GM19240 (cell line): ENCODE results near the gene DYNC1I1.

ENCODE experiments used
- DNase-seq: peaks from one replicate; pipeline ENCODE4 v3.0.0; 2011; ENCODE audit warnings: low spot score; ENCODE audit not compliant: insufficient read length

Gene DYNC1I1

GRCh38 chr7:95788884-95789283 lies 16.5 kb downstream of the DYNC1I1 start:
- DNase-seq: no peak

DNA sequence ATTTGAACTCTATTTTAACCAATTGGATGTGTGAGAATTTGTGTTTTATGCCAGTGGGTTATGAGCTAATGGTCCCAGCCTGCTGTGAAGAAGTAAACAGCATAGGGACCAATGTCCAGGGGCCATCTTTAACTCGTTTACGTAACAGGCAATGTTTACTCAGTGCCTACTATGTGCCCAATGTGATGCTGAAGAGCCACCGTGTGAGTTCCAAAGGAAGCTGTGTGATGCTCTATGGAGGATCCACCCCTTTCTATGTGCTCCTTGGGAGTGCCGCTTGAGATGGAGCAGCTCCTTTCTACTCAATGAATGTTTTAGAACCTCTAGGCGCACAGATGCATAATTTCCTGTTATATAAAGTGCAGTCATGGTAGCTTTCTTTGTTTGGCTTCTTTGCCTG lies 21.3 kb downstream of the DYNC1I1 start:
- DNase-seq: no peak

GRCh38 chr7:95794917-95795515 lies 22.7 kb downstream of the DYNC1I1 start:
- DNase-seq: no peak

DNA sequence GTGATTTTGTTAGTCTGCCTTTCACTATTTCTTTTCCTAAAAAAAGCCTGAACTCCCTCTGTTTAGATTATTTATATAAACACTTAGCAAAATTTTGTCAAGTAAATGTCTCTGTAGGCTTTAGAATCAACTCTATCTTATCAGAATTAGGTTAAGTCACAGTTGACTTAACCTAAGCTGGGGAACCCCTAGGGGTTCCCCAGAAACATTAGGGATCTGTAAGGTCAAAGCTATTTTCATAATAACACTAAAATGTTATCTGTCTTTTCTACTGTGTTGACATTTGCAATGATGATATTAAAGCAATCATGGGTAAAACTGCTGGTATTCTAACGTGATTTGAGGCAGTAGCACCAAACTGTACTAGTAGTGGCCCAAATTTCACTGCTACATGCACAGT lies 24.3 kb downstream of the DYNC1I1 start:
- no peak for DNase-seq

DNA sequence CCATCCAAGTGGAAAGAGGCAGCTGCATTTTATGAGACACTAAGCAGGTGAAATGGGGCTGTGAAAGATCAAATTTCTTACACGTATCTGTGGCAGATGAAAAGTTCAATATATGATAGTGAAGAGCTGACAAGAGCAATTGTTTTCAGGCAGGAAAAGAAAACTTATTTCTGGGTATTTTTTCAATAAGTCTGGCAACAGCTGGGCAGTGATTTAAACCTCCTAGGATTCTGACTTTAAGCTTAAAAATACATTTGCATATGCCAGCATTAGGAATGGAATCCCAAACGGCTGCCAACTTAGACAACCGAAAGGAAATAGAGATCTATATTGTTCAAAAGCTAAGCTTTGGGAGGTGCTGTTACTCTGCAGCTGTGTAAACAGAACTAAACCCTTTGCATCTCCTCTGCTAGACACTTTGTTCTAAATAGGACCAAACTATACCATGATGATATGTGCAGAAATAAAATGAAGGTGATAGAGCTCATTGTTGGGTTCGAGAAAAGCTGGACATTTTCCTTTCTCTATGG lies 26.1 kb downstream of the DYNC1I1 start:
- no peak for DNase-seq

DNA sequence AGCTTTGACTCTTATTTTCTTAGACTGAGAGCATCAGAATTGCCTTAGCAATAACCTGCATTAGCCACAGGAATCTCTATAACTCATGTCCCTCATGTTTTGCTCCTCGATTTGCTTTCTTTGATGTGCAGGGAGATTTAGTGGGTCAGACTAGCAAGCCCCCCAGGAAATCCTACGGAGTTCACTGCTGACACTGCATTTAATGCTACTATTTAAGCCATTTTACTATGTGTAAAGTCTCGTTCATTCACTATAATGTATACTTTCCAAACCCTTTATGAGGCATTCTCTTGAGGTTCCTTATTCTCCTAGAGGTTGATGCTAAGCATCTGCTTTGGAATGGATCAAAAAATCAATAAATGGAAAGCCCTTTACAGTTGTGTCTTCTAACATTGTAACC lies 28.4 kb downstream of the DYNC1I1 start:
- no peak for DNase-seq

- DNase-seq: no peak
Observed at GRCh38 chr7:95802270-95802669, 29.9 kb downstream of the DYNC1I1 start.

DNA sequence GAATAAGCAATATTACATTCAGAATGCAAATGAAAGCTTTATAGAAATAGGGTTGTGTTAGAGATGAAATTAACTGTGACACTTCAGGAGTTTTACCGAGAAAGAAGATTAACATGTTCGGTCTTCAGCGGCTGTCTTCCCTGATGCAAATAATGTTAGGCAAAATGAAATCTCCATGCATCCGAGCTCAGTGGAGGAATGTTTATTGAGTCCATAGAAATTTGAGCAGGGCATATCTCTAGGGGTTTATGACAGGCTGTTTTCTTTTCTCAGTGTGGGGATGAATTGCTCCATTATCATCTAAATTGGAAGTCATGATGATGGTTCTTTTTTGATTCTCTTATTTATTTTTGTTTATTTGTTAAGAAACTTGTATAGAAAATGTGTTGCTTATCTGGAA lies 31.7 kb downstream of the DYNC1I1 start:
- no peak for DNase-seq

- DNase-seq: no peak
Observed at GRCh38 chr7:95805909-95806308, 33.6 kb downstream of the DYNC1I1 start.

DNA sequence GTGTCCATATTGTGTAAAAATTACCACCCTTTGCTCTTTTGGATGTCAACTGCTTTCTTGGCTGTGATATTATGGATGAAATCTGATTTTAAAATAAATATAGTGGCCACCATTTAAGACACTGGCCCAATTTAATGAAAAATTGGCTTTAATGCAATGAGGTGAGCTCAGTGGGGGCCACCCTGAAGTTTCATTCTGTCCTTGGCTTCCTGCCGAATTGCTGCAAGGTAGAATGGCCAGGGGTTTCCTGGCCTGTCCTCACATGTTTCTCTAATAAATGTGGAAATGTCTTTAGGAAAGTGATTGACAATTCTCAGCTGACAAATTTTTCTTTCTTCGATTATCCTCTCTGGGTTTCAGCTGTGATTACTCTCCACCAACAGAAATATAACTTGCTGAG lies 36.0 kb downstream of the DYNC1I1 start:
- DNase-seq: no peak

- no peak for DNase-seq
Observed at GRCh38 chr7:95811846-95812445, 39.6 kb downstream of the DYNC1I1 start.

GRCh38 chr7:95814721-95815120 lies 42.4 kb downstream of the DYNC1I1 start:
- DNase-seq: no peak

- no peak for DNase-seq
Observed at GRCh38 chr7:95817866-95818640, 45.7 kb downstream of the DYNC1I1 start.

GRCh38 chr7:95820778-95821177 lies 48.4 kb downstream of the DYNC1I1 start:
- DNase-seq: no peak

DNA sequence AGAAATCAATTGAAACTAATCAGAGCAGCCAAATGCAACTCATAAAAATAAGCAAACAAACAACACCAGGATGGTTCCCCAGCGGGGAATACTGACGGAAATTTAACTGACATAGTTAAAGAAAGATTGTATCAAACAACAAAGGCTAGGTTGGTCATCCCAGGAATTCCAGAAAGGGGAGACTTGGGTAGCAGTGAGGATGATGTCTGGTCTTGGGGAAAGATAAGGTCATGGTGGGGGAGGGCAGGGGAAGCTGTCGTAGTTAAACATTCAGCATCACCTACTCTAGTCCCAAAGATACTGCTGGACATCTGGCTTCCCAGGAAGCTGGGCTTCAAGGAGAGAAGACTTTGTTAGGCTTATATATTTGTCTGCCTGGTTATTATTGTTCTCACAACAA lies 50.4 kb downstream of the DYNC1I1 start:
- no peak for DNase-seq

- no peak for DNase-seq
Observed at GRCh38 chr7:95824616-95825015, 52.3 kb downstream of the DYNC1I1 start.

GRCh38 chr7:95828824-95829790 lies 56.8 kb downstream of the DYNC1I1 start:
- no peak for DNase-seq

DNA sequence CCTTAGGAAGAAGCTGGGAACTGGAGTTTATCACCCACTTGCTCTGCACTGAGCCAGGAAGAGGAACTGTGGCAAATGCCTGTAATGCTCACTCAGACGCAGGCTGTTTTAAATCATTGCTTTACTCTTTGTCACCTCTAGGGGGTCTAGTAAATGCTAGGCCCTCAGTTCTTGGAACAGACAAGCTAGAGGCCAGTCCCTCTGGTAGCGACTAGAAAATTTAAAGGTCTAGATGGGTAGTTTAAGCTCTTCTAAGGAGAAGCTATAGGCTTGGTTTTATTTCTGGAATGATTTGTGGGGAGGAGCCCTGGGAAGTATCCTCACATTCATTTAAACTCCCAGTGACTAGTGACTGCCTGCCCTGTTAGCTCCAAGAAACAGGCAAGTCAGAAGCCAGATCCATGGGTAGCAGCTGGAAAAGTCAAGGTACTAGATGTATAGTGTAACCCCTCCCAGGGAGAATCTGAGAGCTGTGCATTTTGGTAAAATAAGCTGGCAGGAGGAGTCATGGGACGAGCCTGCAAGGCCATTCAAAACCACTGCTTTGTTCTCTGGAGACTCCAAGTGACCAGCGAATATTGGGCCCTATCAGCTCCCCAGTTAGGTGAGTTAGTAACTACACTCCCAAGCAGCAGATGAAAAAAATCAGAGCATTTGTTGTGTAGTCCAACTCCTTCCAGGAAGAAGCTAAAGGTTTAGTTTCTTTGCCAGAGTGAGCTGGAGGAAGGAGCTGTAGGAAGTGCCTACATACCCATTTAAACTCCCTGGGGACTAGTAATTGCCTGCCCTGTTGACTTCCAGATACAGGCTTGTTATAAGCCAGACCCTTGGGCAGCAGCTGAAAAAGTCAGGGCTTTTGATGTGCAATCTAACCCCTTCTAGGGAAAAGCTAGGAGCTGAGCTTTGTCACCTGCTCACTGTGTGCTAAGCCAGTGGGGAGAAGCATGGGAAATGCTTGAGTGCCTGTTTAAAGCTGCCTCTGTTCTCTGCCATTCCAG lies 68.9 kb downstream of the DYNC1I1 start:
- peak; percentile 14 for DNase-seq

- DNase-seq: no peak
Observed at GRCh38 chr7:95843286-95843685, 70.9 kb downstream of the DYNC1I1 start.

GRCh38 chr7:95845007-95845406 lies 72.7 kb downstream of the DYNC1I1 start:
- no peak for DNase-seq
